Bronchial epithelial cell (primary cell): ENCODE data around the gene AQP1. TPM values are rescaled to one million over a fixed set of nuclear protein-coding genes. Genes with fewer than 3 reads are reported as not detected.

ENCODE experiments used
- DNase-seq: peaks from one replicate; pipeline ENCODE4 v3.0.0-alpha.2; 2010; ENCODE audit warnings: low read depth
- FAIRE-seq: peaks from 2 replicates; lab custom pipeline; 2011; peaks lifted over from hg19 to GRCh38; lab: Jason Lieb, UNC
- H3K27me3 ChIP-seq: 2 replicates; pipeline ENCODE4 v1.5.1; 2011; ENCODE audit warnings: low read length; ENCODE audit not compliant: control insufficient read depth, insufficient read depth
- H3K36me3 ChIP-seq: 2 replicates; pipeline ENCODE4 v1.5.1; 2011; ENCODE audit warnings: low read length; ENCODE audit not compliant: control insufficient read depth, insufficient read depth
- H3K4me3 ChIP-seq: 2 replicates; pipeline ENCODE4 v1.5.1; 2011; ENCODE audit warnings: mild to moderate bottlenecking, low read depth, low read length, control low read depth
- CTCF ChIP-seq: IDR thresholded peaks from 2 replicates; pipeline ENCODE4 v1.5.1; 2011; ENCODE audit warnings: mild to moderate bottlenecking, moderate library complexity, low read length, control low read depth, inconsistent platforms; ENCODE audit not compliant: insufficient read depth, severe bottlenecking
- total RNA-seq: library from RNA; depleted of rRNA; stranded (reverse); fragments of >200 nt; gene quantifications from 2 replicates; pipeline ENCODE4 v1.2.1, GENCODE V29; 2014

AQP1 gene
- total RNA-seq, 1 donor from 2014 or later, result under 0.01 TPM

DNA sequence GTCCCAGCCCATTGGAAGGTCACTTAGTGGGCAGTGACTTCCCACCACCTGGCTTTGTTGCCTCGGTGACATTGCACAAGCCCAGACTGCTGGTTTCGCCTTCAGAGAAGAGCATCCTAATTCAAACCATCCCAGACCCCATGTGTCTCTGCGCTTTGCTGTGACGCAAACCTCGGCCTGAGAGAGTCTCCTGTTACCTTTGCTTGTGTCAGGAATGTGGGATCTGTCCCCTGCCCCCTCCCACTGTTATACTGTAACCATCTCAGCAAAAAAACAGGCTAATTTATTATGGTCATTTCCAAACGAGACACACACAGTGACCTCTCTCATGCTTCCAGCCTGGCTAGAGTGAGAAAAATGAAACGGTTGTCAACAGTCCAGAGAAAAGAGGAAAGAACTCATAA lies 25.0 kb upstream of the AQP1 start:
- FAIRE-seq, result no peak
- no peaks in the 10 kb centered on the region for H3K36me3 ChIP-seq
- no peak for DNase-seq
- H3K27me3 ChIP-seq, result no peaks in the 10 kb centered on the region
- TF ChIP-seq CTCF, result no peak
- H3K4me3 ChIP-seq, result no peak overlapping the region

DNA sequence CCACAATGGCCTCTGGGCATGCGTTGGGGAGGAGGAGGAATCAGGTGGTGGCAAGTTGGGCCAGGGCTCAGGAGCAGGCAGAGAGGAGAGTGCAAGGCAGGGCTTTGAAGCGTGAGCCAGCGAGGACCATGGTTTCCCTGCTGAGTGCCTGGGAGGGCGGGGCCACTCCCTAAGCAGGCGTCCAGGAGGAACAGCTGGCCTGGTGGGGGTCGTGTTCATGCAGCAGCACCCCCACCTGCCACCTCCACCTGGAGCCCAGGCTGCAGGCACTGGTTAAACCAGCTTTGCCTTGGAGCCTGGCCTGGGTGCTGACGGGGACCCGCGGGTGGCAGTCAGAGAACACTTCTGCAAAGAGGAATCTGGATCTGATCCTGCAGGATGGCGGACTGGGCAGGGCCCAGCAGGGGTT lies 24.2 kb upstream of the AQP1 start:
- Histone ChIP-seq H3K4me3 (no peak overlapping the region), H3K36me3 (no peaks in the 10 kb centered on the region), H3K27me3 (no peaks in the 10 kb centered on the region)
- FAIRE-seq (no peak), DNase-seq (no peak)
- TF ChIP-seq CTCF, result no peak

GRCh38 chr7:30888747-30889146 lies 22.9 kb upstream of the AQP1 start:
- Histone ChIP-seq H3K4me3 (no peak overlapping the region), H3K27me3 (no peaks in the 10 kb centered on the region), H3K36me3 (no peaks in the 10 kb centered on the region)
- DNase-seq (peak; percentile 65), FAIRE-seq (no peak)
- no peak for TF ChIP-seq CTCF

DNA sequence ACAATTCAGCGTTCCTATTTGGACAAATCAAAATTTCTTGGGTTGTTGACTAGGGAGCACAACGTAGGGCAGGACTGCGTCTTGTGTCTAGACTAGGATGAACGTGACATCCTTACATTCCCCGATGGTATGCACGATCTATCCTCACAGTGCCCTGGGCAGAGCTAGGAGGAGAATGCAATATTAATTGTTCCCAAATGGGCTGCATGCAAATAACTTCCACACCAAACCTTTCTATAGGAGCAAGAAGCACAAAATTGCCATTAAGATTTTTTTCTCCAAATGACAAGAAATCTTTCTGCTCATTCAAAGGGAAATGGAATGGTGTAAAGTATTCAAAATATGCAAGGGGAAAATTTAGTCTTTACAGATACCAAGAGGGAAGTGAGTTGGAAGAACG lies 21.4 kb upstream of the AQP1 start:
- FAIRE-seq, result no peak
- TF ChIP-seq CTCF, result no peak

GRCh38 chr7:30893357-30893756 lies 18.3 kb upstream of the AQP1 start:
- Histone ChIP-seq H3K36me3 (no peaks in the 10 kb centered on the region), H3K27me3 (peaks cover 4% of the 10 kb centered on the region), H3K4me3 (no peak overlapping the region)
- DNase-seq, result no peak
- TF ChIP-seq CTCF, result no peak
- FAIRE-seq, result no peak

More for the DNA sequence above, 21.4 kb upstream of the AQP1 start:
- H3K36me3 ChIP-seq, result no peaks in the 10 kb centered on the region
- no peak for DNase-seq
- H3K4me3 ChIP-seq, result no peak overlapping the region
- H3K27me3 ChIP-seq, result no peaks in the 10 kb centered on the region

DNA sequence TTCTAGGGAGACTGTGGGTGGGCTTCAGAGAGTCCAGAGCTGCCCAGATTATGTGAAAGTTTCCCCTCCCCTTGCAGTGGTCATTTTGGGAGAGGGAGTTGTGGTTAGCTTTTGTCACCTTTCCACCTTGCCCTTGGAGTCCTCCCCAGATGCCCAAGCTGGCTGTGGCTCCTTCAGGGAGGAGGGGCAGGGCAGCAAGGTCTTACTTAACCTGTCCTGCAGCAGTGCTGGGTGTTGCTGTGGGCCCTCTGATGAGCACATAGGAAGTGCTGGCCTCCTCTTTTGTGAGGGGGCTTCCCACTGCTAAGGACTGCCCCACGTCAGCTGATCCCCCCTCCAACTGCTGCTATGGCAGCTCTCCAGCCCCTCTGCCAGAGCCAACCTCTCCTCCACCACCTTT lies 17.6 kb upstream of the AQP1 start:
- DNase-seq (no peak), FAIRE-seq (no peak)
- no peak for TF ChIP-seq CTCF
- Histone ChIP-seq H3K36me3 (no peaks in the 10 kb centered on the region), H3K27me3 (peaks cover 4% of the 10 kb centered on the region), H3K4me3 (no peak overlapping the region)
